HCT116 (cell line): ENCODE results near the gene WSCD2.

Experiments
- EGR1 ChIP-seq: IDR thresholded peaks from 2 replicates; pipeline ENCODE4 v1.6.1; 2012; ENCODE audit warnings: low read depth
- EZH2phosphoT487 ChIP-seq: fragments of 200-600 bp; IDR thresholded peaks from 2 replicates; pipeline ENCODE4 v1.6.1; 2018; ENCODE audit warnings: antibody characterized with exemption, borderline replicate concordance
- POLR2A ChIP-seq: IDR thresholded peaks from 2 replicates; pipeline ENCODE4 v1.7.0; 2011; ENCODE audit warnings: borderline replicate concordance; ENCODE audit not compliant: insufficient read depth, insufficient read length; ENCODE audit errors: extremely low read depth
- YY1 ChIP-seq: IDR thresholded peaks from 2 replicates; pipeline ENCODE4 v1.6.1; 2011; ENCODE audit warnings: low read length, low read depth, moderate library complexity, mild to moderate bottlenecking; ENCODE audit not compliant: insufficient replicate concordance; ENCODE audit errors: extremely low read depth
- TF ChIP-seq, protein P1 (sequence below), 3 experiments: fragments of 200-600 bp in 1 of 3; sonication (generic) in 1 of 3; IDR thresholded peaks in 2 of 3; conservative IDR thresholded peaks in 1 of 3; 2 replicates each; pipeline ENCODE4 v1.5.1; 2012 to 2017; ENCODE audit warnings: low read depth in 2 of 3, low read length in 2 of 3, antibody characterized with exemption in 1 of 3, borderline replicate concordance in 1 of 3, control low read depth in 1 of 3, mild to moderate bottlenecking in 1 of 3, mixed read lengths in 1 of 3, mixed run types in 1 of 3, moderate library complexity in 1 of 3; ENCODE audit not compliant: insufficient read depth in 1 of 3
- TF ChIP-seq, protein P2 (sequence below): IDR thresholded peaks from 2 replicates; pipeline ENCODE4 v1.6.1; 2012
- TF ChIP-seq, protein P3 (sequence below): IDR thresholded peaks from 2 replicates; pipeline ENCODE4 v1.6.1; 2012; ENCODE audit warnings: low read depth

DNA sequence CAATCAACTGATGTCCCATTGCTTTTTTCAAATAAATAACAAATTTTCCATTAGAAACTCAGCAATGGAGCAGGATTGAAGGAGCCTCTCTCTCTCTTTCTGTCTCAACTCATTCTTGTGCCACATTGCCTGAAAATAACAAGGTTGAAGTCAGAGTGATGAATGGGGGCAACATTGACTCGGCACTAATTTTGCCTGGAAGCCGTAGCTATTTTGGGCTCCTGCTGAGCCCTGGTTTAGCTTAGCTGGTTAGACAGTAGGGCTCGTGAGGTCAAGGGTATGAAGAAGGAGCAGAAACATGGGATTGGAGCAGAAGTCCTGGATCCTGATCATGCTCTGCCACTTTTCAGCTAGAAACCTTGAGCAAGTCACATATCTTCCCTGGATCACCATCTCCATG lies 38.9 kb downstream of the WSCD2 start:
- TF ChIP-seq, protein P1, sequence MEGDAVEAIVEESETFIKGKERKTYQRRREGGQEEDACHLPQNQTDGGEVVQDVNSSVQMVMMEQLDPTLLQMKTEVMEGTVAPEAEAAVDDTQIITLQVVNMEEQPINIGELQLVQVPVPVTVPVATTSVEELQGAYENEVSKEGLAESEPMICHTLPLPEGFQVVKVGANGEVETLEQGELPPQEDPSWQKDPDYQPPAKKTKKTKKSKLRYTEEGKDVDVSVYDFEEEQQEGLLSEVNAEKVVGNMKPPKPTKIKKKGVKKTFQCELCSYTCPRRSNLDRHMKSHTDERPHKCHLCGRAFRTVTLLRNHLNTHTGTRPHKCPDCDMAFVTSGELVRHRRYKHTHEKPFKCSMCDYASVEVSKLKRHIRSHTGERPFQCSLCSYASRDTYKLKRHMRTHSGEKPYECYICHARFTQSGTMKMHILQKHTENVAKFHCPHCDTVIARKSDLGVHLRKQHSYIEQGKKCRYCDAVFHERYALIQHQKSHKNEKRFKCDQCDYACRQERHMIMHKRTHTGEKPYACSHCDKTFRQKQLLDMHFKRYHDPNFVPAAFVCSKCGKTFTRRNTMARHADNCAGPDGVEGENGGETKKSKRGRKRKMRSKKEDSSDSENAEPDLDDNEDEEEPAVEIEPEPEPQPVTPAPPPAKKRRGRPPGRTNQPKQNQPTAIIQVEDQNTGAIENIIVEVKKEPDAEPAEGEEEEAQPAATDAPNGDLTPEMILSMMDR (IDR thresholded peaks at IDR 0.05 in 2 of 3, conservative IDR thresholded peaks at IDR 0.05 in 1 of 3; ENCODE audit: borderline replicate concordance in 1 of 3, insufficient read depth in 1 of 3, low read depth in 2 of 3, low read length in 2 of 3): no peak
- TF ChIP-seq EZH2phosphoT487: no peak
- no peak for TF ChIP-seq EGR1
- TF ChIP-seq, protein P2, sequence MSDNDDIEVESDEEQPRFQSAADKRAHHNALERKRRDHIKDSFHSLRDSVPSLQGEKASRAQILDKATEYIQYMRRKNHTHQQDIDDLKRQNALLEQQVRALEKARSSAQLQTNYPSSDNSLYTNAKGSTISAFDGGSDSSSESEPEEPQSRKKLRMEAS: no peak
- no peak for TF ChIP-seq YY1
- TF ChIP-seq, protein P3, sequence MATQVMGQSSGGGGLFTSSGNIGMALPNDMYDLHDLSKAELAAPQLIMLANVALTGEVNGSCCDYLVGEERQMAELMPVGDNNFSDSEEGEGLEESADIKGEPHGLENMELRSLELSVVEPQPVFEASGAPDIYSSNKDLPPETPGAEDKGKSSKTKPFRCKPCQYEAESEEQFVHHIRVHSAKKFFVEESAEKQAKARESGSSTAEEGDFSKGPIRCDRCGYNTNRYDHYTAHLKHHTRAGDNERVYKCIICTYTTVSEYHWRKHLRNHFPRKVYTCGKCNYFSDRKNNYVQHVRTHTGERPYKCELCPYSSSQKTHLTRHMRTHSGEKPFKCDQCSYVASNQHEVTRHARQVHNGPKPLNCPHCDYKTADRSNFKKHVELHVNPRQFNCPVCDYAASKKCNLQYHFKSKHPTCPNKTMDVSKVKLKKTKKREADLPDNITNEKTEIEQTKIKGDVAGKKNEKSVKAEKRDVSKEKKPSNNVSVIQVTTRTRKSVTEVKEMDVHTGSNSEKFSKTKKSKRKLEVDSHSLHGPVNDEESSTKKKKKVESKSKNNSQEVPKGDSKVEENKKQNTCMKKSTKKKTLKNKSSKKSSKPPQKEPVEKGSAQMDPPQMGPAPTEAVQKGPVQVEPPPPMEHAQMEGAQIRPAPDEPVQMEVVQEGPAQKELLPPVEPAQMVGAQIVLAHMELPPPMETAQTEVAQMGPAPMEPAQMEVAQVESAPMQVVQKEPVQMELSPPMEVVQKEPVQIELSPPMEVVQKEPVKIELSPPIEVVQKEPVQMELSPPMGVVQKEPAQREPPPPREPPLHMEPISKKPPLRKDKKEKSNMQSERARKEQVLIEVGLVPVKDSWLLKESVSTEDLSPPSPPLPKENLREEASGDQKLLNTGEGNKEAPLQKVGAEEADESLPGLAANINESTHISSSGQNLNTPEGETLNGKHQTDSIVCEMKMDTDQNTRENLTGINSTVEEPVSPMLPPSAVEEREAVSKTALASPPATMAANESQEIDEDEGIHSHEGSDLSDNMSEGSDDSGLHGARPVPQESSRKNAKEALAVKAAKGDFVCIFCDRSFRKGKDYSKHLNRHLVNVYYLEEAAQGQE: no peak
- TF ChIP-seq POLR2A: no peak
